HFFc6 (cell line): Measurements from ENCODE around the gene TTN. TPM values are rescaled to one million over a fixed set of nuclear protein-coding genes. Genes with fewer than 3 reads are reported as not detected.
"Not testable (repeated sequence)": the region's sequence is repeated elsewhere in the genome, so short reads cannot be mapped to it uniquely, and the experiment has no call there.

Source experiments
- DNase-seq: peaks from one replicate; pipeline ENCODE4 v3.0.0-alpha.2; 2018
- H3K27ac Mint-ChIP-seq: 2 replicates; pipeline ENCODE4 v1.8.0; 2020; ENCODE audit warnings: mild to moderate bottlenecking, mixed read lengths
- H3K27me3 Mint-ChIP-seq: 2 replicates; pipeline ENCODE4 v1.8.0; 2021; ENCODE audit warnings: mild to moderate bottlenecking, moderate library complexity, mixed read lengths; ENCODE audit not compliant: insufficient read depth
- H3K36me3 Mint-ChIP-seq: 2 replicates; pipeline ENCODE4 v1.8.0; 2021; ENCODE audit warnings: low read depth, mixed read lengths
- H3K4me1 Mint-ChIP-seq: 2 replicates; pipeline ENCODE4 v1.8.0; 2020; ENCODE audit warnings: low read depth, mixed read lengths
- H3K4me3 Mint-ChIP-seq: 2 replicates; pipeline ENCODE4 v1.8.0; 2020; ENCODE audit warnings: mild to moderate bottlenecking, moderate library complexity, mixed read lengths
- H3K9me3 Mint-ChIP-seq: 2 replicates; pipeline ENCODE4 v1.8.0; 2020; ENCODE audit warnings: mild to moderate bottlenecking, mixed read lengths
- total RNA-seq, 6 experiments: library from RNA; stranded (reverse); fragmentation: NEBNext Ultra II Directional; extraction: Animal tissue kit (Norgen Biotek cat#: 25700); gene quantifications; 2 replicates in 1 of 6; 3 replicates in 5 of 6; pipeline ENCODE4 v1.2.3, GENCODE V29; 2021
- TF ChIP-seq, protein P1 (sequence below): fragments of 200-600 bp; sonication (generic); IDR thresholded peaks from 2 replicates; pipeline ENCODE4 v1.5.0; 2021; ENCODE audit warnings: antibody characterized with exemption, mild to moderate bottlenecking

TTN gene
- total RNA-seq, 6 experiments from 2014 or later: 0.17 to 0.33 (median 0.23) TPM

DNA sequence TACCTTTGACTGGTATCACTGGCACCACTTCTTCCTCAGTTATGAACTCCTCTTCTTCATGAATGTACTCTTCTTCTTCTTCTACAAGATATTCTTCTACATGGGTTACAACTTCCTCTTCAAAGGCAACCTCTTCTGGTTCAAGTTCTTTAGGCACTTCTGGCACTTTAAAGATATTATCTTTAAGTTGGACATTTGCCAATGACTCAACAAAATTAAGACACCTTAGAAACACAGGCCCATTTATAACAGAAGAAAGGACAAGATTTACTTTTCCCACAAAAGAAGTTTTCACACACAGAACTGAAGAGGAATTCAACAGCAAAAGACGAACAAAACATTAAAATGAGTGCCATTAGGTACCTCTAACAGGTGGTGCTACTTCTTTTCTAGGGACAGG lies 127.3 kb downstream of the TTN start:
- Mint-ChIP-seq H3K27me3 (peaks cover 2% of the 10 kb centered on the region), H3K36me3 (no peaks in the 10 kb centered on the region), H3K4me3 (no peak overlapping the region), H3K4me1 (no peaks in the 10 kb centered on the region), H3K9me3 (no peaks in the 10 kb centered on the region), H3K27ac (no peak overlapping the region)
- DNase-seq: no peak
- TF ChIP-seq, protein P1, sequence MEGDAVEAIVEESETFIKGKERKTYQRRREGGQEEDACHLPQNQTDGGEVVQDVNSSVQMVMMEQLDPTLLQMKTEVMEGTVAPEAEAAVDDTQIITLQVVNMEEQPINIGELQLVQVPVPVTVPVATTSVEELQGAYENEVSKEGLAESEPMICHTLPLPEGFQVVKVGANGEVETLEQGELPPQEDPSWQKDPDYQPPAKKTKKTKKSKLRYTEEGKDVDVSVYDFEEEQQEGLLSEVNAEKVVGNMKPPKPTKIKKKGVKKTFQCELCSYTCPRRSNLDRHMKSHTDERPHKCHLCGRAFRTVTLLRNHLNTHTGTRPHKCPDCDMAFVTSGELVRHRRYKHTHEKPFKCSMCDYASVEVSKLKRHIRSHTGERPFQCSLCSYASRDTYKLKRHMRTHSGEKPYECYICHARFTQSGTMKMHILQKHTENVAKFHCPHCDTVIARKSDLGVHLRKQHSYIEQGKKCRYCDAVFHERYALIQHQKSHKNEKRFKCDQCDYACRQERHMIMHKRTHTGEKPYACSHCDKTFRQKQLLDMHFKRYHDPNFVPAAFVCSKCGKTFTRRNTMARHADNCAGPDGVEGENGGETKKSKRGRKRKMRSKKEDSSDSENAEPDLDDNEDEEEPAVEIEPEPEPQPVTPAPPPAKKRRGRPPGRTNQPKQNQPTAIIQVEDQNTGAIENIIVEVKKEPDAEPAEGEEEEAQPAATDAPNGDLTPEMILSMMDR: no peak

DNA sequence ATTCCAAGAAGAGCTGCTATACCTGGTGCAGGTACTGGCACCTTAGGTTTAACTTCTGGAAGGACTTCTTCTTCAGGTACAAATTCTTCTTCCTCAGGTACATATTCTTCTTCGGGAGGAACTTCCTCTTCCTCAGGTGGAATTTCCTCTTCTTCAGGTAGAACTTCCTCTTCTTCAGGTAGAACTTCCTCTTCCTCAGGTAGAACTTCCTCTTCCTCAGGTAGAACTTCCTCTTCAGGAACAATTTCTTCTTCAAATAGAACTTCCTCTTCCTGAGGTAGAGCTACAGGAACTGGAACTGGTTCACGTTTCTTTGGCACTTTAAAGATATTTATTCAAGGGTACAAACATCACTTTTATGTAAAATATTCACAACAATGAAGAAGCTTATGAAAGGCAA lies 129.6 kb downstream of the TTN start:
- H3K27ac Mint-ChIP-seq: no peak overlapping the region
- no peaks in the 10 kb centered on the region for H3K36me3 Mint-ChIP-seq
- peaks cover 2% of the 10 kb centered on the region for H3K27me3 Mint-ChIP-seq
- no peaks in the 10 kb centered on the region for H3K4me1 Mint-ChIP-seq
- TF ChIP-seq, protein P1: no peak
- DNase-seq: no peak
- no peak overlapping the region for H3K4me3 Mint-ChIP-seq
- no peaks in the 10 kb centered on the region for H3K9me3 Mint-ChIP-seq

DNA sequence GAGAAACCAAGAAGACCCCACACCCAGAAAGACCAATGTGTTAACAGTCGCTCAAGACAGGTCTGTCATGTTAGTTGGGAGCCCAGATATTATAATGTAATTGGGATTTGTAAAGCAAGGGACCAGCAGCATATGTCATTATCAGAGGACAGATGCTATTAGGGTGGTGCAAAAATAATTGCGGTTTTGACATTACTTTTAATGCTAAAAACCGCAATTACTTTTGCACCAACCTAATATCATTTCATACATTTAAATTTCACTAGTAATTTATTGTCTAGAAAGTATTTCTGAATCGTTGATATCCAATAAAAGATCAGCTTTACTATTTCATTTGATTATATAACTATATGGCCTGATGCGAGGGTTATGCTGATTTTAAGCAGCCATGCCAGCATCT lies 131.2 kb downstream of the TTN start:
- no peak overlapping the region for H3K27ac Mint-ChIP-seq
- H3K4me1 Mint-ChIP-seq: no peaks in the 10 kb centered on the region
- peaks cover 2% of the 10 kb centered on the region for H3K27me3 Mint-ChIP-seq
- H3K4me3 Mint-ChIP-seq: no peak overlapping the region
- TF ChIP-seq, protein P1: no peak
- H3K9me3 Mint-ChIP-seq: no peaks in the 10 kb centered on the region
- no peaks in the 10 kb centered on the region for H3K36me3 Mint-ChIP-seq
- no peak for DNase-seq

DNA sequence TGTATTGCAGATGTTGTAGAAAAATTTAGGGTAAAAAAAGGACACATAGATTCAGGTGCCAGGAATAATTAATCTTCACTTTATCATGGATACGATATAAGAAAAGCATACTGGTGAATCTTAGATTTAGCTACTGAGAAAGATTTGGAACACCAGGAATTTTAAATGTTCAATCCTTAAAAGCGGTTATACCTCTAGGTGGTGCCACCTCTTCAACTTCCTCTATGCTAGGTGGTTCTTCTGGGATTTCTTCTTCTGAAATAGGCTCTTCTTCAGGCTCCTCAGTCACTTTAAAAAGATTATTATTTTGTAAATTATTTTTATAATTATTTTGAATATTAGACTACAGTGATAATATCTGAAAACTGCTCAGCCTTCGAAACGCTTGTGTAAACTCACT lies 133.1 kb downstream of the TTN start:
- H3K27me3 Mint-ChIP-seq: peaks cover 2% of the 10 kb centered on the region
- TF ChIP-seq, protein P1: peak; percentile 50
- H3K36me3 Mint-ChIP-seq: no peaks in the 10 kb centered on the region
- H3K4me1 Mint-ChIP-seq: no peaks in the 10 kb centered on the region
- H3K4me3 Mint-ChIP-seq: no peak overlapping the region
- H3K27ac Mint-ChIP-seq: no peak overlapping the region
- DNase-seq: no peak
- H3K9me3 Mint-ChIP-seq: no peaks in the 10 kb centered on the region

DNA sequence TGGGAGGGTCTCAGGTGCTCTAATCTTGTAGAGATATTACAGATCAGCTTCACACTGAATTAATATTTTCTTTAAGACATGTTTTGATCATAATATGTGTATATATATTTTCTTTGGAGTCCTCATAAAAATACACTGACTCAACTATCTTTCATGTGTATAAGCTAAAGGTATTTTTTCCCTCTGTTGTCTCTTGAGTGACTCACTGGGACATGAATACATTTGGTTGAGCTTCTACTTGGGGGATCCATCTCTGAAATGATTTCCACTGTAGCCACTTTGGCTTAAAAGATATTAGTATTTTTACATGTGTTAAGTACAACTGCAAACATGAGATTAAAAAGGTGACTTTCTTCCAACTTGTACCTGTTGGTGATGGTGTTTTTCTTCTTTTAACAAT lies 140.8 kb downstream of the TTN start:
- Mint-ChIP-seq H3K36me3 (no peaks in the 10 kb centered on the region), H3K9me3 (no peaks in the 10 kb centered on the region), H3K4me1 (no peaks in the 10 kb centered on the region), H3K27me3 (no peaks in the 10 kb centered on the region), H3K4me3 (no peak overlapping the region), H3K27ac (no peak overlapping the region)
- DNase-seq: no peak
- TF ChIP-seq, protein P1: no peak

DNA sequence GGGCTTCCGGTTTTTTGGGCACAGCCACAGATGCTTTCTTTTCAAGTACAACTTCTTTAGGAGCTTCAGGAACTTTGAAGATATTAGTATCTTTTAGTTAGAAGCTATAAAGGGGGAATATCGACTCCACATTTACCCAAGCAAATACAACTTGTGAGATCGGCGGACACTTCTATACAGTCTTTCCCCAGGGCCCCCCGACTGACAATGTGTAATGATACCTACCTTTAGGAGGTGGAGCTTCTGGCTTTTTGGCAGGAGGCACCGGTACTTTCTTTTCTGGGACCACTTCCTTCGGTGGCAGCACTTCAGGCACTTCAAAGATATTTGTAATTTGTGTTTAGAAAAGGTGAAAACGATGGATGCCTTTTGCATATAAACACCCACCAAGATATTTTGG lies 148.7 kb downstream of the TTN start:
- not testable (repeated sequence) for H3K27ac Mint-ChIP-seq

More for the DNA sequence above, 148.7 kb downstream of the TTN start:
- not testable (repeated sequence) for H3K4me3 Mint-ChIP-seq, H3K4me1 Mint-ChIP-seq, H3K27me3 Mint-ChIP-seq, H3K36me3 Mint-ChIP-seq, H3K9me3 Mint-ChIP-seq, DNase-seq
